Astrocyte of the cerebellum (primary cell): ENCODE measurements around the gene COG8.
A peak's percentile ranks its signal among the peaks of the same experiment; 100 is the strongest.

ENCODE experiments used
- DNase-seq: peaks from one replicate; pipeline ENCODE4 v3.0.0-alpha.2; 2011; ENCODE audit warnings: low read depth
- H3K4me3 ChIP-seq: 2 replicates; pipeline ENCODE4 v1.5.1; 2011; ENCODE audit warnings: mild to moderate bottlenecking, low read depth, low read length, moderate library complexity
- CTCF ChIP-seq: IDR thresholded peaks from 2 replicates; pipeline ENCODE4 v1.5.1; 2012; ENCODE audit warnings: low read length, low read depth, moderate library complexity, mild to moderate bottlenecking; ENCODE audit errors: missing control alignments
- in situ Hi-C: cut with HindIII; loops from 2 replicates; pipeline ENCODE4 v1.10.0; 2017; ENCODE audit warnings: low sequenced_read_pairs

COG8 gene

GRCh38 chr16:69315486-69316311, 23.7 kb downstream of the COG8 start:
- no peak overlapping the region for H3K4me3 ChIP-seq
- no peak for TF ChIP-seq CTCF
- DNase-seq: no peak
- in situ Hi-C loops: no loop called here

GRCh38 chr16:69314534-69314933, 24.8 kb downstream of the COG8 start:
- no peak for TF ChIP-seq CTCF
- no peak overlapping the region for H3K4me3 ChIP-seq
- in situ Hi-C loops: no loop called here
- no peak for DNase-seq

- H3K4me3 ChIP-seq: no peak overlapping the region
- in situ Hi-C loops: no loop called here
- no peak for DNase-seq
- no peak for TF ChIP-seq CTCF
Measured at GRCh38 chr16:69313469-69313868, 25.9 kb downstream of the COG8 start.

GRCh38 chr16:69311533-69312387, 27.6 kb downstream of the COG8 start:
- DNase-seq: no peak
- H3K4me3 ChIP-seq: peak overlapping the region; percentile 79
- TF ChIP-seq CTCF: no peak
- in situ Hi-C loops: no loop called here

- DNase-seq: peak; percentile 88
- in situ Hi-C loops: no loop called here
- peak; percentile 73 for TF ChIP-seq CTCF
- peak within 1 kb of the TSS; percentile 79 for H3K4me3 ChIP-seq
Measured at GRCh38 chr16:69310653-69311532, 28.5 kb downstream of the COG8 start, which contains the start of gene VPS4A. VPS4A (plus strand) TSS chr16:69311350; CDS start chr16:69311512, 162 bp downstream.

- no peak for DNase-seq
- H3K4me3 ChIP-seq: no peak overlapping the region
- in situ Hi-C loops: no loop called here
- TF ChIP-seq CTCF: no peak
Measured at GRCh38 chr16:69309316-69309715, 30.0 kb downstream of the COG8 start.
